RPMI8226 (cell line): Measurements from ENCODE around the gene AKT1S1.
"Not testable (repeated sequence)": the region's sequence is repeated elsewhere in the genome, so short reads cannot be mapped to it uniquely, and the experiment has no call there.

ENCODE experiments used
- DNase-seq: peaks from one replicate; pipeline ENCODE4 v3.0.0-alpha.2; 2015

AKT1S1 gene

DNA sequence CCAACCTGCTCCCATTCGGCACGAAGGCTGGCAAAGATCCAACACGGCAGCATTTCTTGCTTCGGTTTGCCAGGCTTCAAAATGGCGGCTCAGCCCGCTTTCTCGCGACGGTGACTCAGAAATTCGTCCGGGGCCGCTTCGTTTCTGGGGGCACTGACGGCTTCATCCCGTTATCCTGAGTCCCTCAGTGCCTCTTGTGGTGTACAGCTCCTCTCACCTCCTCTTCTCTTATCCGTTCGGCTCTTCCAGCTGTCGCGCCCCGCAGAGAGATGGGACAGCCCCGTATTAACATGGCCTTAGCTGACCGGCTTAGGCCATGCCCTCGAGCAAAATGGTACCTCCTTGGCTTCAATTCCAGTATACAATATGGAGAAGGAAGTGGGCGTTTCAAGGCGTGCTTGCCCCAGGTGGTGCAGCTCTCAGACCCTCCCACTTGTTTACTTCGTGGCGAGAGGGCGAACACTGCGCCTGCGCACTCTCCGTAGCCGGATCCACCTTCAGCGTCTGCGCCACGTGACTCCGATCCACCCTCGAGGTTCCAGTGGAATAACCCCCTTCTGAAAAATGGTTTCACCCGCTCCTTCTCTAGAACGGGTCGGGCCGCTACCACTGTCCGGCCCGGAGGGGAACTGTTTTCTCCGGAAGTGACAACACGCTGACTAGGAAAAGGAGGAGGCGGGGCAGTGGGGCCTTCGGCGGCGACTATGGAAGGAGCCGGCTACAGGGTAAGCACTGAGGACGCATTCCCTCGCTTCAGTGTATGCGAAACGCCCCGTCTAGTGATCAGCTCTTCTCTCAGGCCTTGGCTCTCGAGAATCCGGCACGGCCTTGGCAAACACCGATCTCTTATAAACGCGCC, at the start of gene AKT1S1, which contains the start of gene TBC1D17:
Gene AKT1S1, minus strand, starts transcription at position 336 of the 859 bp plus-strand sequence. CDS start 4,060 bp downstream, outside the sequence.
Gene TBC1D17, plus strand, starts transcription at position 683 of the 859 bp plus-strand sequence. Its CDS starts 22 bp downstream, at position 705.
- DNase-seq, result peak; percentile 100

DNA sequence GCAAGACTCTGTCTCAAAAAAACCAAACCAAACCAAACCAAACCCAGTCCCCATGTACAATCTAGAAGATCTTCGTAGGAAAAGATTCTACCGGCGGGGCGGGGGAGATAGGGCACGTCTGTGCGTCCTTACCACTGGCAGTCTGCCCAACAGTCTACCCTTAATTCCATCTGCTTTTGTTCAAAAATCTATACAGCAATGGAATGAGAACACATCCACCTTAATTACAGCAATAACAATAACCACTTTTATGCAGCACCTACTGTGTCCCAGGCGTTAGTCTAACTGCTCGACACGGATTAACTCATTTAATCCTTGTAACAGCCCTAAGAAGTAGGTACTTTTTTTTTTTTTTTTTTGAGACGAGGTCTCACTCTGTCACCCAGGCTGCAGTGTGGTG, 49.4 kb upstream of the AKT1S1 start:
- no peak for DNase-seq

DNA sequence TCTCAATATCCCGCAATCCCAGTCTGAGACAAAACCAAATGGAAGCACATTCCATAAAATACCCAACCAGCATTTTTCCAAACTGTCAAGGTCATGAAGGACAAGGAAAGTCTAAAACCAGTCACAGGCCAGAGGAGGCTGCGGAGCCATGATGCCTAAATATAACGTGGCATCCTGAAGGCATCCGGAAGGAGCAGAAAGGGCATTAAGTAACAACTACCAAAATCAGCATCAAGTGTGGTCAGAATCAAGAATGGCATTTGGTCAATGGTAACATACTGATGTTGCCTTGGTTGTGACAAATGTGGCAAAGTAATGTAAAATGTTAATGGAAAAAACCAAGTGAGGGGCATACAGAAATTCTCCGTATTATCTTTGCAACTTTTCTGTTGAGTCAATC, 48.3 kb upstream of the AKT1S1 start:
- DNase-seq, result no peak

DNA sequence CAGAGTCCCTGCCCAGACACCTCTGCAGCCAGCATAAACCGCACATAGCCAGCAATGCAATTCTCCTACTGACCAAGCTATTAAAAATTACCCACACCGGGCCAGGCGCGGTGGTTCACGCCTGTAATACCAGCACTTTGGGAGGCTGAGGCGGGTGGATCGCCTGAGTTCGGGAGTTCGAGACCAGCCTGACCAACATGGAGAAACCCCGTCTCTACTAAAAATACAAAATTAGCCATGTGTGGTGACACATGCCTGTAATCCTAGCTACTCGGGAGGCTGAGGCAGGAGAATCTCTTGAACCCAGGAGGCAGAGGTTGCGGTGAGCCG, 47.7 kb upstream of the AKT1S1 start:
- not testable (repeated sequence) for DNase-seq

DNA sequence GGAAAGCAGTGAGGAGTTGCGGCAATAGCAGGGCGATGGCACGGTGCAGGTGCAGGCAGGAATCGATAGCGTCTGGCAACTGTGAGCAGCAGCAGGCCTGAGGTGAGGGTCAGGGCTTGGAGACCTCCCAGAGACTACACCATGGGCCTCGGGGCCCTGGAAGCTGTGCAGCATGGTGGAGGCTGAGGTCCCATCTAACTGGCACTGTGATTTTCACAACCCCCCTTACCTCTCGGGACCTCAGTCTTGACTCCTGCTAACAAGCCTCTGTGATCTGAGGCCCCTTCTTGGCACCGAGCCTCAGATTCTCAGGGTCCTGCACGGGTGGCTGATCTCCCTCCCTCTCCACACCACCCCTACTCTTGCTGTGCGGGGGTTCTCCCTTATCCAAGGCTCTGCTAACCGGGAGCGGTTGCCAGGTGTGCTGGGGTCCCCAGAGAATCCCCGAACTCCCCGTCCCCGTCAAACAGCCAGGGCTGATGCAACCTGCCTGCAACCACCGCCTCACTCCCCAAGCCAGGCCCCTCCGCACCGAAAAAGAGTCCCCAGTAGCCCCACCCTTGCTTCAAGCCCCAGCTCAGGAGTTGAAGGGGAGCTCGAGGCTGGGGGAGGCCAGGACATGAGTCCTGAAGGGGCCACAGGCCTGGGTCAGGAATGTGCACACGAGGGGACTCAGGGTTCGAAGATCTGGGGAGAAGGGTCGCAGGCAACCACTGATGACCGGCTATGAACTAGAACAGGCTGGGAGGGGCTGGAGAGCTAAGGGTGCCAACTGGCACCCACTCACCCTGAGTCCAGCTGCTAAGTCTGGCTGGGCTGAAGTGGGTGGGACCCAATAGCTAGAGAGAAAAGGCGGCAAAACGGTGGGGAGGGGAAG, 47.1 kb upstream of the AKT1S1 start:
- DNase-seq, result no peak

DNA sequence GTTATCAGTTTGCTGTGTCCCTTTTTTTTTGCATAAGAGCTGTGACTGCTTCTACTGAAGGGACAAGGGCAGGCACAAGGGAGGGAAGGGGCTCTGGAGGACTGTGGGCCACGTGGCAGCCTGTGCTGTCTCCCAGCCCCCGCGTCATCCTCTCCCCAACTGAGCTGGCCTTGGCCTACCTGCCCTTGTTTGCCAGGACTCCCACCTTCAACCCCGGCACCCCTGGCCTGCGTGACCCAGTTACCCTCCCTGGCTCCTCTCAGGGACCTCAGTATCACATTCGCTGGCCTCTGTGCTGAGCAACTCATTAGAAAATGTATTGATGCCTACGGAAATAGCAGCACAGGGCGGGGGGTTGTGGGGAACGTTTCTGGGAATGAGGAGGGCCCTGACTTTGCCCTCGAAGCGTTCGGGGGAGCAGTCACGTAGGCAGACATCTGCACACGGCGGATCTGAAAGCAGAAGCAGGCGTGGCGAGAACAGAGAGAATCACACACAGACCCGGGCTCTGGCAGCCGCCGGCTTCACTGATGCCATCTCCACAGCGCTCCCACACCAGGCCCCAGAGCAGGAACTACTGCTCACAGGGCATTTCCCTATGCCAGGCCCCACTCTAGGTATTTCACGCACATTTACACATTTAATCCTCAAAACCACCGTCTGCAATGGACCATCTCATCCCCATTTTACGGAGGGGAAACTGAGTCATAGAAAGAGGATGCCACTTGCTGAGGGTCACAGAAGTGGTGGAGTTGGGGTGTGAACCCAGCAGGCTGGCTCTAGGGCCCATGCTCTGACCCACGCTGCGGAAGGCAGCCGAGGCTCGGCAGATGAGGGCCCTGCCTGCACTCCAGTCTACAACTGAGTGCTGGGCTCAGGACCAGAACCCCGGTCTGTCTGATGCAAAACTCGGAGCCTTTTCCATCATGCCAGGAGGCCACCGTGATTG, 46.2 kb upstream of the AKT1S1 start:
- DNase-seq, result no peak

DNA sequence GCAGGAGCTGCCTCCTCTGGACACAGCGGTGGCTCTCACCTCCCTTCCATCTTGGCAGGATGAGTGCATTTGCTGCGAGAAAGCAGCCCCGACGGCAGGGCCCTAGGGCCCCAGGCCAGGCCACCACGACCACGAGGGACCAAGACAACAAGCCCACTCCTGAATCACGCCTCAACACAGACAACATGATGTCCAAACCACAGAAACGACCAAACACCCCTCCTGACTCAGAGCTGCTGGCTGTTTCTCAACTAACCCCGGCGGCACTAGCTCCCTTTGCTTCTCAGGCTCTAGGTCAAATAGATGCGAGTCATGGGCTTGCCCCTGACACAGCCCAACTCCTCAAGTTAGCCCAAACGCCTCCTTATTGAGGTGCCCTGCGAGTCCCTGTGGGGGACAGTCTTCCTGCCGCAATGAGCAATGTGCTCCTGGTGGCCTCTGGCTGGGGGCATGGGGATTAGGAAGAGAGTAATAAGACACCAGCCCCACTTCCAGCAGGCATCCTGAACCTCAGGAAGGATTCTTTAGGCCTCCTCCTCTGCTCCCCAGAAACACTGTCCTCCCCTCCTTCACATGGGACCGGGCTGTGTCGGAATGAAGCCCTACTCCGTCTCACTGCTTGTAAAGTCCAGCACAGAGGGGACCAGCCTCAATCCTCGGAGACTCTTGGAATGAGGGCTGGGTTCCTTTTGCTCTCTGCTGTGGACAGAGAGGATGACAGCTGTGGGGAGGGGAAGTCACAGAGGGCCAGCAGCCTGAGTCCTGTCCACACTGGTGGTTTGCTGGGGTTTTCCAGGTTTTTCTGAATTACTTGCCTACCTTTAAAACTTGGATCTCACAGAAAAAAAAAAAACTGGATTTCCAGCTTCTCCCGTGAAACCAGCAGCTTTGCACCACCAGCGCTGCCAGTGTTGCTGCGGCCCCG, 45.0 kb upstream of the AKT1S1 start:
- DNase-seq, result no peak

DNA sequence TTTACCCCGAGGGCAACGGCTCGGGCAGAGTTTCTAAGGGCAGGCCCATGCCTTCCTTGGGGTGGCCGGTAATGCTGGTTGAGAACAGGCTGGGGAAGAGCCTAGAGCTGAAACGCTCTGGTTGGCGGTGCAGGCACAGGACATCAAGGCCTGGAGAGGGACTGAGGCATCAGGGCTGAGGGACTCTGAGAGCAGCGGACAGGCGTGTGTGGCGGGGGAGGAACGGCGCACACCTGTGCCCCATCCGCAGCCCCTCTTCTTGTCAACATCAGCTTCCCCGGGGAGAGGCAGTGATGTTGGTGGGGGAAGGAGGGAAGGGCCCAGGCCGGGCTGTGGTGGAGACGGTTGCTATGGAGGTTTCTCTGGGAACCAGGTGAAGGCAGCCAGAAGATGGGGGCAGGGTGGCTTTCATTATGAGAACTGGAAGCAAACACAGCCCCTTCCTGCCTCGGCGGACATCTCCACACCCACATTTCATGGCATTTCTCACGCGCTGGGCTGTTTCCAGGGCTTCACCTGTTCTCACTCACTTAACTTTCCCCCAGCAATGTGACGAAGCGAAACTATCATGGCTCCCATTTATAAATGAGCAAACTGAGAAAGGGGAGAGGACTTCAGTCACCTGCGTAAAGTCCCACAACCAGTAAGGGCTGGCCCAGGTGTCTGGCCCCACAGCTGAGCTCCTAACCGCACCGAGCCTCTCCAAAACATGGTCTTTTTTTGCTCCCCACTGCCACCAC, 43.6 kb upstream of the AKT1S1 start:
- DNase-seq, result no peak

DNA sequence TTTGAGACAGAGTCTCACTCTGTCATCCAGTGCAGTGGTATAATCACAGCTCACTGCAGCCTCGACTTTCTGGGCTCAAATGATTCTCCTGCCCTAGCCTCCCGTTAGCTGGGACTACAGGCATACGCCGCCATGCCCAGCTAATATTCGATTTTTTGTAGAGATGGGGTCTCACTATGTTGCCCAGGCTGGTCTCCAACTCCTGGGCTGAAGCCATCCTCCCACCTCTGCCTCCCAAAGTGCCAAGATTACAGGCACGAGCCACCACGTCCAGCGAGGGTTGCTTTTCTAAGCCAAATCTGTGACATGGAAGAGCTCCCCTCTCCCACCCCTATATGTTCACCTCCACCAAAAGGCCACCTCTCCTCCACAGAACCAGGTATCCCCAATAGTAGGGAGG, 40.9 kb upstream of the AKT1S1 start:
- no peak for DNase-seq

DNA sequence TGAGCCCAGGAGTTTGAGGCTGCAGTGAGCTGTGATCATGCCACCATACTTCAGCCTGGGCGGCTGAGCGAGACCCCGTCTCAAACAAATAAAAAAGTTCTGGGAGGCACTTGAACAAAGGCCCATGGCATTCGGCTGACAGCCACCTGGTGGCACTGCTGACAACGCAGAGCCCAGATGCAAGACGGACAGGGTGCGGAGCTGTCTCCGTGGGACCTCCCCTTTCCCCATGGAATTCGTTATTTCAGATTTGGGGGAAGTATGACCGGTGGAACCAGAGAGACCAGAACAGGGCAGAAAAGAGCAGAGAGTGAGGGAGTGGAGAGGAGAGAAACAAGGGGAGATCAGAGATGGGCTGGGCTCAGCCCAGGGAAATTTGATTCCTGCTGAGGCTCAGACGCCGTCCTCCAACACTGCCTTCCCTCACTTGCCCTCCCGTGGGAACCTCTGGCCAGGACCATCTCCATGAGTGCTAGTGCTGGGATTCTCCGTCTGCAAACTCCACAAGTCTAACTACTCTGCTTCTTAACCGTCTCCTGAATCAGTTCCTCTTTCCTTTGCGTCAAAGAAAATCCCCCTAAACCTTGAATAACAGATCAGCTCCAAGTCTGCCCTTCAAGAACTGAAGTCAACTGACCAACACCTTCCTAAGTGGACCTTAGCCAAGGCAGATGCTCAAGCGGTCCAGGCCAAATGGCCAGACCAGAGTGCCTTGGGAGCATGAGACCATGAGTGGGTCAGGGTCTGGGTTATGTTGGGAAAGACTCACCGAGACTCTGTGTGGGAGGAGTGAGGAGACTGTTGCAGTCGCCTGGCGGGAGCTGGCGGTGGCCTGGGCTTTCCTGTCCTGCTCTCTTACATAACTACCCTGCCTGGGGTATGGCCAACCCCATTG, 39.9 kb upstream of the AKT1S1 start:
- DNase-seq, result no peak

DNA sequence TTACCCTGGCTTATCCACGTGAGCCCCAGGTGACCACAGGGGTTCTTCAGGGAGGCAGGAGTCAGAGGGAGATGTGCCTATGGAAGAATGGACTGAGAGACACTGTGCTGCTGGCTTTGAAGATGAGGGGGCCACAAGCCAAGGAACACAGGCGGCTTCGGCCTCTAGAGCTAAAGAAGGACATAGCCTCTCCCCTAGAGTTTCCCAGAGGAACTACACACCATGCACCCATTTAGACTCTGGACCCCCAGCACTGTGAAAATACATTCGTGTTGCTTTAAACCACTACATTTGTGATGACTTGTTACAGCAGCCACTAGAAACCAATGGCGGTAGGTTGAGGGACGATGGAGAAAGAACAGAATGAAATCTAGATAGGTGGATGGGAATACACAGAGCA, 38.1 kb upstream of the AKT1S1 start:
- DNase-seq, result no peak

DNA sequence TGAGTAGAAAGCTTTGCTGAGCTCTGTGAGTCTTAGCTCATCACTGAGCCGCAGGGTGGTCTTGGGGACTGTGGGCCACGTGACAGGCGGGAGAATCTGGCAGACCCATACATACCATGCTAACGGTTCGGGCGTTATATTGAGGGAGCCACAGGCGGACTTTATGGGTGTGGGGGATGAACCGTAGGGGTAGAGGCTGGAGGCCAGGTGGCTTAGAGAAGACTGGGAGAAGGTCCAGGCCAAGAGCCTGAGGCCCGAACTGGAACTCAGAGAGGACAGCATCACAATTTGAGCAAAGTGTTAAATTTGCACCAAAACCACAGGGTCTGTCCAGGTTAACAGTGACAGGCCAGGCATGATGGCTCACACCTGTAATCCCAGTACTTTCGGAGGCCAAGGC, 36.6 kb upstream of the AKT1S1 start:
- no peak for DNase-seq

DNA sequence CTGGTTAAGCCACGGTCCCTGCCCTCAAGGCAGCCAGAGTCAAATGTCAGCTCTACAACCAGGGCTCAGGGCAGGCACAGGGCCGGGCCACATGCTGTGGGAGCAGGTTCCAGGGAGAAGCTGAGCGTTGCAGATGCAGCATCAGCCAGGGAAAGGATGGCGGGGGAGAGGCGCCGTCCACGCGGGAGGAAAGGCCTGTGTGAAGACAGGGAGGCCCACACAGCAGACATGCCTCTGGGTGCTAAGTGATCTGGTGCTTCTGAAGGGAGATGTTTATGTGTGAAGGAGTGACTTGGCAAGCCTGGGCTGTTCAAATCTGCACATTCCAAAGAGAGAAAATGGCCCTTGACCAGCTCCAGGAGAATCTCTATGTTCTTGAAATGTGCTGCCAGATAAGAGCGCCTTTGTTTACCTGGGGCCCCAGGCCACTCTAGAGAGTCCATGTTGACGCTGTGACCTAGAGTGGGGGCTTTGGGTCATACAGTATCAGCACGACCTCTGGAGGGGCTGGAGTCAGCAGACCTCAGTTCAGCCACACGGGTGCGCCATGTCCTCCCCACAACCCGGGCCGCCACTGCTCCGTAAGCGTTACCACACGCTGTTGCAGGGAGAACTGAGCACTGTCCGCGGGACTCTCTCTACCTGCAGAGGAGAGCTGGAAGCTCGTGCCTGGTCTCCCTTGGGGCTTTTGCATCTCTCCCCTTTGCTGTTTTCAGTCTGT, 36.0 kb upstream of the AKT1S1 start:
- no peak for DNase-seq

DNA sequence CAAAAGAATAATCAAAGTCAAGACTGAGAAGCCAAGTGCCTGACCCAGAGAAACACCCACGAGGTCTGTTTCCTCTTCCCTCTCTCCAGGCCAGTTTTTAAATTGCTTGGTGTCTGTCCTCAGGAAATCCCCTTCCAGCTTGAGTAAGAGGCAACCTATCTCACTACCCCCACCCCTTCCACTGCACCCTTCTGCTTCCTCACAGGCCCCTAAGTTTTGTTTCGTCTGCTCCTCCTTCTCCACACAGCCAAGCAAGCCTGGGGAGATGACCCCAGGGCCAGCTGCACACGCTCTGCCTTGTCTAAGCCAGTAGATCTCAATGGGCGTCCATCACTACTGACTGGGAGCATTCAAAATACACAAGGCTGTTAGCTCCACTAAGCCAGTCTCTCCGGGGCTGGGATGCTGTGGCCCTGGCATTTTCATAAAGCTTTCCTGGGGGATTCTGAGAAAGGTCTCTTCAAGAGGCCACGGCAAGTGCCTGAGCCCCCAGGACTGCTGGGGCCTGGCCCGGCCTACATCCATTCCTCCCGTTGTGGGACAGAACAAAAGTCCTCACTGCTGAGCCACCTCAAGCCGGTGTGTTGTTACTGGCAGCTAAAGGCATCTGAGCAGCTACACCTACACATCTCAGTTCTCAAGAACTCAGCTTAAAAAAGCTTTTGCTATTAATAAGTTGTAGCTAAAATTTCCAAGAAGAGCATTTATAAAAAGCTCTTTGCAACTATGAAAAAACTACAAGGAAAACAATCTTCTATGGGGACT, 34.4 kb upstream of the AKT1S1 start:
- no peak for DNase-seq

DNA sequence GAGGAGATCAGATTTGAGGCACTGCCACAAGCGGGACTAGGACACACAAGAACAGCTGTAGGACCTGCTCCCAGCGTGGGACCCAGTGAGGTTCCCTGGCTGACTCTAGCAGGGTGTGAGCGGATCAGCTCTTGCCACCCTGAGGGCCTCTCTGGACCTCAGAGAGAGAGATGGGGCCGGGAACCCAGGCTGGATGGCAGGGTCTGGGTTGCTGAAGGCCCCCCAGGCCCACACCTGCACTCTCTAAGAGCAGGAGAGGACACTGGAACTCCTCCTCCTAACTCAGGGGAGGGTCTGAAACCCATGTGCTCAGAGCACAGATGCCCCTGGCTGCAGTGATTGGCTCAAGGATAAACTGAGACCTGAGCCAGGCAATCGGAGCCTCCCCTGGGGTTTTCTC, 33.0 kb upstream of the AKT1S1 start:
- no peak for DNase-seq

DNA sequence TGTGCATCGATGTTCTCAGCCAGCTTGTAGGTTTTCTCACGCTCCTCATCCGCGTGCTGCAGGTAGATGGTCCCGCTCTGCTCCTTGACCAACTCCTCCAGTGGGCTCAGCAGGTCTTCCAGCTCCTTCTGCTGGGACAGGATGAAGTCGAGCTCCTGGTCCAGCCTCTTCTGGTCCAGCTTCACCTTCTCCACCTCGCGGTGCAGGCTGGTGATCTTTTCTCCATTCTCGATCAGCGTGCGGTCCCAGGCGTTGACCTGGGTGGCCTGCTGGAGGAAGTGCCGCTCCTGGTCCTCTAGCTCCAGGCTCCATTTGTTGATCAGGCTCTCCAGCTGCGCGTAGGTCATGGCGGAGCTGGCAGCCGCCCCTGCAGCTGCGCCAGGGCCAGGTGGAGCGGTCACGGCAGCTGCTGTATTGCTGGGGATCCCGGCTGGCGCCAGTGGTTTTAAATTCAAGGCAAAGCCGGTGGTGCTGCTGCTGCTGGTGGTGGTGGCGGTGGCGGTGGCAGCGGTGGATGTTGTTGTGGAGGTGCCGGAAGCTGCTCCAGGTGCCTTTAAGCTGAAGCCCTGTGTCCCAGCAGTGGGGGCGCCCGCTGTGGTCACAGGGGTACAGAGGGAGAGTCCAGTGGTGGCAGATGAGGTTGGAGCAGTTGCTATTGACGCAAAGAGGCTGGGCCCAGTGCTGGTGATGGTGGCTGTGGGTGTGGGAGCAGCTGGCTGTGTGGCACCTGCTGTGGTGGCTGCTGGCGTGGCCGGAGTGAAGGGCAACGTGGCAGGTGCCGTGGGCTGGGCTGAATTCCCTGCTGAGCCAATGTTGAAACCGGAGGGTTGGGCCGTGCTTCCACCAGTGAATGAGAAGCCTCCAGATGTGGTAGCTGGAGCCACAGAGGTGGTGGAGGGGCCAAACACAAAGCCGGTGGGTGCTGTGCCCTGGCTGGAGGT, 31.6 kb upstream of the AKT1S1 start:
- no peak for DNase-seq
